HEK293 (cell line): ENCODE results near the gene PPP1R11.

Source experiments
- CTCF ChIA-PET: fragments of 350-600 bp; formaldehyde crosslinking; extraction: SDS; loops from one replicate; lab custom pipeline; 2021; ENCODE audit warnings: antibody characterized with exemption; lab: Yijun Ruan, JAX
- POLR2A ChIA-PET: fragments of 300-600 bp; formaldehyde crosslinking; extraction: SDS; loops from one replicate; lab custom pipeline; 2020; ENCODE audit warnings: antibody characterized with exemption, inconsistent platforms; lab: Yijun Ruan, JAX
- H3K27ac ChIP-seq: fragments of 200-500 bp; sonication (Bioruptor generic); 2 replicates; pipeline ENCODE4 v1.5.1; 2014; ENCODE audit warnings: low read depth, low read length, control low read depth, inconsistent platforms; ENCODE audit errors: extremely low read depth
- H3K36me3 ChIP-seq, 2 experiments: fragments of 200-500 bp in 1 of 2; sonication (Bioruptor generic) in 1 of 2; 1 replicate in 1 of 2; 2 replicates in 1 of 2; pipeline ENCODE4 v1.5.1; 2014 to 2017; ENCODE audit warnings: inconsistent platforms in 2 of 2, low read length in 2 of 2; ENCODE audit not compliant: control insufficient read depth in 2 of 2, insufficient read depth in 1 of 2
- H3K4me1 ChIP-seq: fragments of 200-500 bp; sonication (Bioruptor generic); 2 replicates; pipeline ENCODE4 v1.5.1; 2014; ENCODE audit warnings: mild to moderate bottlenecking, low read length, inconsistent platforms; ENCODE audit not compliant: control insufficient read depth, insufficient read depth
- H3K4me3 ChIP-seq: 2 replicates; pipeline ENCODE4 v1.5.1; 2011; ENCODE audit warnings: low read depth, mild to moderate bottlenecking, control low read depth, low read length, moderate library complexity
- H3K9me3 ChIP-seq: fragments of 200-500 bp; sonication (Bioruptor generic); 2 replicates; pipeline ENCODE4 v1.5.1; 2014; ENCODE audit warnings: low read depth, low read length, inconsistent platforms; ENCODE audit not compliant: control insufficient read depth, insufficient read depth
- GLIS1 ChIP-seq: fragments of 450-650 bp; formaldehyde crosslinking; IDR thresholded peaks from 2 replicates; pipeline ENCODE4 v1.5.1; 2016; ENCODE audit warnings: missing biosample characterization, missing genetic modification characterization
- HOXD13 ChIP-seq: sonication (generic); formaldehyde crosslinking; IDR thresholded peaks from 2 replicates; pipeline ENCODE4 v1.8.0; 2022; ENCODE audit warnings: missing genetic modification reagents, borderline replicate concordance
- KLF1 ChIP-seq: fragments of 450-650 bp; formaldehyde crosslinking; IDR thresholded peaks from 2 replicates; pipeline ENCODE4 v1.5.1; 2016; ENCODE audit warnings: missing biosample characterization, missing genetic modification characterization
- KLF17 ChIP-seq: fragments of 450-650 bp; formaldehyde crosslinking; IDR thresholded peaks from 2 replicates; pipeline ENCODE4 v1.5.1; 2016; ENCODE audit warnings: missing biosample characterization, missing genetic modification characterization
- OSR2 ChIP-seq: fragments of 450-650 bp; formaldehyde crosslinking; IDR thresholded peaks from 2 replicates; pipeline ENCODE4 v1.5.1; 2016; ENCODE audit warnings: missing biosample characterization, missing genetic modification characterization
- WT1 ChIP-seq: fragments of 450-650 bp; formaldehyde crosslinking; IDR thresholded peaks from 2 replicates; pipeline ENCODE4 v1.5.1; 2016; ENCODE audit warnings: missing biosample characterization, missing genetic modification characterization
- ZBTB17 ChIP-seq: fragments of 450-650 bp; formaldehyde crosslinking; IDR thresholded peaks from 2 replicates; pipeline ENCODE4 v1.5.1; 2016; ENCODE audit warnings: missing biosample characterization, missing genetic modification characterization
- ZBTB48 ChIP-seq: fragments of 450-650 bp; formaldehyde crosslinking; IDR thresholded peaks from 2 replicates; pipeline ENCODE4 v1.5.1; 2016; ENCODE audit warnings: missing biosample characterization, missing genetic modification characterization
- ZBTB49 ChIP-seq: fragments of 450-650 bp; formaldehyde crosslinking; IDR thresholded peaks from 2 replicates; pipeline ENCODE4 v1.5.1; 2016; ENCODE audit warnings: missing biosample characterization, missing genetic modification characterization, low read depth
- ZFP3 ChIP-seq: fragments of 450-650 bp; formaldehyde crosslinking; IDR thresholded peaks from 2 replicates; pipeline ENCODE4 v1.5.1; 2016; ENCODE audit warnings: low read depth, missing biosample characterization, missing genetic modification characterization
- ZNF112 ChIP-seq: fragments of 450-650 bp; formaldehyde crosslinking; IDR thresholded peaks from 2 replicates; pipeline ENCODE4 v1.5.0; 2017; ENCODE audit warnings: missing biosample characterization, missing genetic modification characterization
- ZNF132 ChIP-seq: fragments of 450-650 bp; formaldehyde crosslinking; IDR thresholded peaks from 2 replicates; pipeline ENCODE4 v1.5.1; 2017; ENCODE audit warnings: missing biosample characterization, missing genetic modification characterization, borderline replicate concordance
- ZNF146 ChIP-seq: fragments of 450-650 bp; formaldehyde crosslinking; IDR thresholded peaks from 2 replicates; pipeline ENCODE4 v1.5.1; 2016; ENCODE audit warnings: missing biosample characterization, missing genetic modification characterization
- ZNF16 ChIP-seq: fragments of 450-650 bp; formaldehyde crosslinking; IDR thresholded peaks from 2 replicates; pipeline ENCODE4 v1.5.1; 2016; ENCODE audit warnings: low read depth, missing biosample characterization, missing genetic modification characterization
- ZNF174 ChIP-seq: fragments of 450-650 bp; formaldehyde crosslinking; IDR thresholded peaks from 2 replicates; pipeline ENCODE4 v1.5.0; 2017; ENCODE audit warnings: missing biosample characterization, mild to moderate bottlenecking, missing genetic modification characterization
- ZNF184 ChIP-seq: fragments of 450-650 bp; IDR thresholded peaks from 2 replicates; pipeline ENCODE4 v1.5.1; 2018; ENCODE audit warnings: missing biosample characterization, mild to moderate bottlenecking, missing genetic modification characterization
- ZNF239 ChIP-seq: fragments of 450-650 bp; formaldehyde crosslinking; IDR thresholded peaks from 2 replicates; pipeline ENCODE4 v1.5.1; 2016; ENCODE audit warnings: missing biosample characterization, missing genetic modification characterization
- ZNF280D ChIP-seq: fragments of 450-650 bp; formaldehyde crosslinking; IDR thresholded peaks from 2 replicates; pipeline ENCODE4 v1.5.1; 2016; ENCODE audit warnings: missing biosample characterization, missing genetic modification characterization
- ZNF362 ChIP-seq: fragments of 450-650 bp; formaldehyde crosslinking; IDR thresholded peaks from 2 replicates; pipeline ENCODE4 v1.5.1; 2016; ENCODE audit warnings: missing biosample characterization, missing genetic modification characterization
- ZNF398 ChIP-seq: fragments of 450-650 bp; formaldehyde crosslinking; IDR thresholded peaks from 2 replicates; pipeline ENCODE4 v1.5.1; 2017; ENCODE audit warnings: missing biosample characterization, missing genetic modification characterization
- ZNF501 ChIP-seq: fragments of 450-650 bp; formaldehyde crosslinking; IDR thresholded peaks from 2 replicates; pipeline ENCODE4 v1.5.1; 2016; ENCODE audit warnings: missing biosample characterization, missing genetic modification characterization
- ZNF560 ChIP-seq: fragments of 450-650 bp; formaldehyde crosslinking; IDR thresholded peaks from 2 replicates; pipeline ENCODE4 v1.5.1; 2017; ENCODE audit warnings: missing biosample characterization, missing genetic modification characterization, borderline replicate concordance
- ZNF580 ChIP-seq: fragments of 450-650 bp; formaldehyde crosslinking; IDR thresholded peaks from 2 replicates; pipeline ENCODE4 v1.5.1; 2016; ENCODE audit warnings: missing biosample characterization, missing genetic modification characterization
- ZNF654 ChIP-seq: fragments of 450-650 bp; formaldehyde crosslinking; IDR thresholded peaks from 2 replicates; pipeline ENCODE4 v1.5.1; 2016; ENCODE audit warnings: low read depth, missing biosample characterization, missing genetic modification characterization
- ZNF664 ChIP-seq: fragments of 450-650 bp; formaldehyde crosslinking; IDR thresholded peaks from 2 replicates; pipeline ENCODE4 v1.5.1; 2016; ENCODE audit warnings: missing biosample characterization, missing genetic modification characterization
- ZNF76 ChIP-seq: fragments of 450-650 bp; formaldehyde crosslinking; IDR thresholded peaks from 2 replicates; pipeline ENCODE4; 2016; ENCODE audit warnings: low read depth, missing biosample characterization, missing genetic modification characterization, borderline replicate concordance
- ZNF768 ChIP-seq: fragments of 450-650 bp; formaldehyde crosslinking; IDR thresholded peaks from 2 replicates; pipeline ENCODE4 v1.5.1; 2018; ENCODE audit warnings: missing biosample characterization, mild to moderate bottlenecking, missing genetic modification characterization
- ZSCAN16 ChIP-seq: fragments of 450-650 bp; formaldehyde crosslinking; IDR thresholded peaks from 2 replicates; pipeline ENCODE4 v1.5.1; 2016; ENCODE audit warnings: missing biosample characterization, missing genetic modification characterization
- ZXDB ChIP-seq: fragments of 450-650 bp; formaldehyde crosslinking; IDR thresholded peaks from 2 replicates; pipeline ENCODE4 v1.5.1; 2016; ENCODE audit warnings: missing biosample characterization, missing genetic modification characterization

Gene PPP1R11

GRCh38 chr6:30091577-30092381, 24.8 kb downstream of the PPP1R11 start:
- ChIA-PET CTCF (interaction anchor here (2.0 to 3.4 kb wide), 2 partner anchors 11 to 39 kb away, joined by 6 to 15 read pairs; no protein-coding TSS in a partner anchor), POLR2A (interaction anchor here (1.4 to 1.5 kb wide), 2 partner anchors 10 to 30 kb away, joined by 6 to 10 read pairs; partner anchors contain the start of gene POLR1H)
- Histone ChIP-seq H3K36me3 (no peaks in the 10 kb centered on the region), H3K4me1 (peaks cover 4% of the 10 kb centered on the region), H3K9me3 (no peaks in the 10 kb centered on the region), H3K4me3 (no peak overlapping the region), H3K27ac (no peak overlapping the region)
- TF ChIP-seq ZNF184 (tag by site-specific recombination), result no peak
- TF ChIP-seq KLF17 (tag by site-specific recombination), result peak; percentile 41
- no peak for TF ChIP-seq ZNF239 (tag by site-specific recombination)
- TF ChIP-seq ZNF580 (tag by site-specific recombination), result no peak
- no peak for TF ChIP-seq ZNF16
- TF ChIP-seq KLF1 (tag by site-specific recombination), result peak; percentile 86
- peak; percentile 80; the same call in 1 of the 2 replicates for TF ChIP-seq WT1
- TF ChIP-seq ZNF768 (tag by site-specific recombination), result no peak
- no peak for TF ChIP-seq ZXDB (tag by site-specific recombination)
- TF ChIP-seq ZNF76, result no peak
- TF ChIP-seq ZNF501 (tag by site-specific recombination), result no peak
- TF ChIP-seq ZNF398 (tag by site-specific recombination), result 0 out of 2 replicates have a peak, but pooled peaks have one; percentile 24
- no peak for TF ChIP-seq ZNF146 (tag by site-specific recombination)
- no peak for TF ChIP-seq ZNF132
- no peak for TF ChIP-seq ZNF112 (tag by site-specific recombination)
- TF ChIP-seq OSR2 (tag by site-specific recombination), result peak; percentile 34; the same call in 1 of the 2 replicates
- TF ChIP-seq ZNF654 (tag by site-specific recombination), result no peak
- no peak for TF ChIP-seq ZBTB49 (tag by site-specific recombination)
- no peak for TF ChIP-seq ZFP3 (tag by site-specific recombination)
- TF ChIP-seq ZNF174 (tag by site-specific recombination), result no peak
- TF ChIP-seq ZNF664, result no peak
- no peak for TF ChIP-seq ZBTB48 (tag by site-specific recombination)
- TF ChIP-seq ZSCAN16 (tag by site-specific recombination), result no peak
- TF ChIP-seq ZBTB17 (tag by site-specific recombination), result 0 out of 2 replicates have a peak, but pooled peaks have one; percentile 34
- no peak for TF ChIP-seq ZNF362 (tag by site-specific recombination)
- no peak for TF ChIP-seq ZNF280D
- TF ChIP-seq GLIS1 (tag by site-specific recombination), result no peak
- no peak for TF ChIP-seq HOXD13 (CRISPR knock-in tag)
- TF ChIP-seq ZNF560 (tag by site-specific recombination), result no peak
